Peyer's patch (tissue), 4 donors: ENCODE measurements around the gene SLC29A2. TPM values are rescaled to one million over a fixed set of nuclear protein-coding genes. Genes with fewer than 3 reads are reported as not detected.

Source experiments
- DNase-seq, 3 donors: peaks; one replicate each; pipeline ENCODE4 v3.0.0-alpha.2; 2017 to 2019
- H3K27ac ChIP-seq, 4 donors: fragments of 200-600 bp; sonication (generic); one replicate each; pipeline ENCODE4 v1.5.1; 2016 to 2019
- H3K27me3 ChIP-seq, 2 donors: fragments of 200-600 bp; sonication (generic); one replicate each; pipeline ENCODE4 v1.5.1; 2019
- H3K36me3 ChIP-seq, 3 donors: fragments of 200-600 bp; sonication (generic); one replicate each; pipeline ENCODE4 v1.5.1; 2016 to 2019
- H3K4me1 ChIP-seq, 4 donors: fragments of 200-600 bp; sonication (generic); one replicate each; pipeline ENCODE4 v1.5.1; 2016 to 2019
- H3K4me3 ChIP-seq, 4 donors: fragments of 200-600 bp; sonication (generic); 1 replicate in 3 of 4; 2 replicates in 1 of 4; pipeline ENCODE4 v1.5.1; 2016 to 2019; ENCODE audit warnings: mild to moderate bottlenecking in 1 of 4
- H3K9me3 ChIP-seq, 4 donors: fragments of 200-600 bp; sonication (generic); one replicate each; pipeline ENCODE4 v1.5.1; 2016 to 2019; ENCODE audit warnings: mild to moderate bottlenecking in 1 of 4
- CTCF ChIP-seq, 6 experiments: fragments of 450-650 bp in 4 of 6; fragments of 200-600 bp in 2 of 6; sonication (generic) in 1 of 6; IDR thresholded peaks; one replicate each; pipeline ENCODE4 v1.5.1; 2017 to 2019; ENCODE audit warnings: antibody characterized with exemption in 6 of 6, mild to moderate bottlenecking in 3 of 6, moderate library complexity in 1 of 6
- POLR2A ChIP-seq, 2 donors: fragments of 450-650 bp; IDR thresholded peaks; one replicate each; pipeline ENCODE4 v1.5.1; 2017; ENCODE audit warnings: antibody characterized with exemption in 2 of 2, mild to moderate bottlenecking in 2 of 2, moderate library complexity in 2 of 2
- total RNA-seq, 4 donors: library from RNA; depleted of rRNA; stranded (reverse); fragments of >200 nt; gene quantifications; one replicate each; pipeline ENCODE4 v1.1.0, GENCODE V29; 2016

Gene SLC29A2
- total RNA-seq, 4 donors from 2014 or later: 7.4 to 21.6 (median 17.1) TPM

- H3K27me3 ChIP-seq: no peaks in the 10 kb centered on the region
- peaks cover 0 to 53% (median 0%) of the 10 kb centered on the region in 3 donors for H3K36me3 ChIP-seq
- no peaks in the 10 kb centered on the region for H3K9me3 ChIP-seq
- peak overlapping the region in 2 of 4 donors; percentile 67 to 72 for H3K27ac ChIP-seq
- peaks cover 5 to 31% (median 19%) of the 10 kb centered on the region in 4 donors for H3K4me1 ChIP-seq
- TF ChIP-seq POLR2A (IDR thresholded peaks at IDR 0.05): no peak
- TF ChIP-seq CTCF (IDR thresholded peaks at IDR 0.05): no peak
- H3K4me3 ChIP-seq: peak overlapping the region in 3 of 4 donors; percentile 42 to 92 (median 76)
- no peak for DNase-seq
Observed at GRCh38 chr11:66334605-66335442, 36.7 kb downstream of the SLC29A2 start.

- no peak overlapping the region for H3K27ac ChIP-seq
- H3K4me3 ChIP-seq: no peak overlapping the region
- H3K9me3 ChIP-seq: no peaks in the 10 kb centered on the region
- DNase-seq: no peak
- peaks cover 0 to 45% (median 0%) of the 10 kb centered on the region in 3 donors for H3K36me3 ChIP-seq
- no peaks in the 10 kb centered on the region for H3K27me3 ChIP-seq
- peaks cover 5 to 31% (median 19%) of the 10 kb centered on the region in 4 donors for H3K4me1 ChIP-seq
- TF ChIP-seq POLR2A (IDR thresholded peaks at IDR 0.05) (no peak), CTCF (IDR thresholded peaks at IDR 0.05) (no peak)
Observed at GRCh38 chr11:66333896-66334604, 37.5 kb downstream of the SLC29A2 start.

DNA sequence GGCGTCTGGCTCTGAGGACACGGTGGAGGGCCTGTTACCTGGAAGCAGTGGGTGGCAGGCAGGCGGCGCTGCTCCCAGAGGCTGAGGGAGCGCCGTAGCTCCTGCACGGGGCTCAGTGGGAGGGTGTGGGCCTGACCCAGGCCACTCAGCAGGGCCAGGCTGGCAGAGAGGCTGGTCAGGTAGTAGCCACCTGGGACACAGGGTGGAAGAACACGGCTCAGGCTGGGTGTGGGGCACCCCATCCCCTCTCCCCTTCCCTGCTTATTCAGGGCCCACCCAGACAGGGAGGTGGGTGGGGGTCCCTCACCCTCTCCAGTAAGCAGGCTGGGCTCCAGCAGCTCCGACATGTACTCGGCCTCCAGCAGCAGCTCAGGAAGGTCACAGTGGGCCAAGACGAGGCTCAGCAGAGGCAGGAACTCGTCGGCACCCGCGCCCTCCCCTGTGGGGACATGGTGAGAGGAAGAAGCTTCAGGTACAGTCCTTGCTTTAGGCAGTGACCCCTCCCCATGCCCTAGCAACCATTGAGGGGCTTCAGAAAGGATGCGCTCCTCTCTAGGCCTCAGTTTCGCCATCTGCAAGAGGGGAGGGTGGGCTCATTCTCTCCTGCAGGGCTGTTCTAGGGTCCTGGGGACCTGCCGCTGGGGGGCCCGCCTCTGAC, 38.2 kb downstream of the SLC29A2 start:
- H3K9me3 ChIP-seq: no peaks in the 10 kb centered on the region
- no peak overlapping the region for H3K27ac ChIP-seq
- DNase-seq: no peak
- peaks cover 0 to 38% (median 0%) of the 10 kb centered on the region in 3 donors for H3K36me3 ChIP-seq
- TF ChIP-seq POLR2A (IDR thresholded peaks at IDR 0.05): no peak
- no peak for TF ChIP-seq CTCF (IDR thresholded peaks at IDR 0.05)
- H3K27me3 ChIP-seq: no peaks in the 10 kb centered on the region
- peaks cover 5 to 35% (median 19%) of the 10 kb centered on the region in 4 donors for H3K4me1 ChIP-seq
- no peak overlapping the region for H3K4me3 ChIP-seq

DNA sequence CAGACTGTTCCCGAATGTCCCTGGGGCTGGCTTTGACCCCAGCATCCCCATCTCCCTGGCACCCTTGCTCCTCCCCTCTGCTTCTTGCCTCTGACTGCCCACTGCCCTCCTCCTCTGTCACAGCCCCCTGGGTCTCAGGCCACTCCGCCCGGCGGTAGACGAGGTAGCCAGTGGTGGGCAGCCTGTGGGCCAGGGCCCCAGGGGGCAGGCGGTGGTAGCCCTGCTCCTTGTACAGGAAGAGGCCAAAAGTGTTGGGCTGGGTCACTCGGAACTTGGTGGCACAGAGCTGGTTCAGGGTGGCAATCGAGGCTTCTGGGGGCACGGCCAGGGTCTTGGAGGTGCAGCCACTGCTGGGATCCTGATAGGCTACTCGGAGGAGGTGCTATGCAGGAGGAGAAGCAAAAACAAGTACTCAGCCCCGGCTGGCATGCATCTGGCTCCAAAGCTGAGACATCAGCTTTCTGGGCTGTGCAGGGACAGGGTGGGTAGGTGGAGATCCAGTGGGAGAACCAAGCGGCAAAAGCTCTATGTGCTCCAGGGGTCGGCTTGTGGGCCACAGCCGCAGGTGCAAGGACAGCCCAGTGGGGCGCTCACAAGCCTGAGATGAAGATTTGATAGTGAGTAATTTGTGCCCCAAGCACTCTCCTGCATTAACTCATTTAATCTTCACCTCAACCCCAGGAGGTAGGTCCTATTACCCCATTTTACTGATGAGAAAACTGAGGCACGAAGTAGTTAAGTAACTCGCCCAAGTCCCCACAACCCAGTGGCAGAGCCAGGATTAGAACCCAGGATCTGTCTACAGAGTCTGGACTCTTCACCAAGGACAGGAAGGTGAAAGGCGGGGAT, 39.0 kb downstream of the SLC29A2 start:
- Histone ChIP-seq H3K4me1 (peaks cover 9 to 43% (median 19%) of the 10 kb centered on the region in 4 donors), H3K36me3 (peaks cover 0 to 33% (median 0%) of the 10 kb centered on the region in 3 donors), H3K27ac (no peak overlapping the region), H3K9me3 (no peaks in the 10 kb centered on the region), H3K27me3 (no peaks in the 10 kb centered on the region), H3K4me3 (no peak overlapping the region)
- DNase-seq: no peak
- no peak for TF ChIP-seq POLR2A (IDR thresholded peaks at IDR 0.05)
- TF ChIP-seq CTCF (IDR thresholded peaks at IDR 0.05): no peak
